NCI-H748 treated with DMSO at 0.1 percent for 48 hours (cell line): ENCODE data around the gene MAL.
"Not testable (repeated sequence)": the region's sequence is repeated elsewhere in the genome, so short reads cannot be mapped to it uniquely, and the experiment has no call there.

Experiments used
- DNase-seq: peaks from one replicate; lab custom pipeline; 2025; lab: John Stamatoyannopoulos, UW

The MAL gene

GRCh38 chr2:95098273-95098672 is 72.8 kb downstream of the MAL start:
- not testable (repeated sequence) for DNase-seq

- no peak for DNase-seq
Measured at GRCh38 chr2:95099910-95100309, 74.4 kb downstream of the MAL start.
